Transverse colon (tissue), 4 donors: ENCODE data around the gene DDB1.

Source experiments
- CTCF ChIP-seq, 5 experiments: fragments of 200-600 bp in 3 of 5; fragments of 450-650 bp in 2 of 5; sonication (generic) in 3 of 5; IDR thresholded peaks; 1 replicate in 2 of 5; 2 replicates in 3 of 5; pipeline ENCODE4 v1.5.1; 2016 to 2017; ENCODE audit warnings: antibody characterized with exemption in 5 of 5, inconsistent platforms in 3 of 5, mild to moderate bottlenecking in 2 of 5, moderate library complexity in 1 of 5
- POLR2A ChIP-seq: fragments of 450-650 bp; IDR thresholded peaks from one replicate; pipeline ENCODE4 v1.6.1; 2016; ENCODE audit warnings: antibody characterized with exemption, mild to moderate bottlenecking, moderate library complexity
- POLR2AphosphoS5 ChIP-seq, 3 donors: sonication (generic); formaldehyde crosslinking; IDR thresholded peaks; one replicate each; pipeline ENCODE4 v1.6.1; 2016; ENCODE audit warnings: antibody characterized with exemption in 3 of 3

DNA sequence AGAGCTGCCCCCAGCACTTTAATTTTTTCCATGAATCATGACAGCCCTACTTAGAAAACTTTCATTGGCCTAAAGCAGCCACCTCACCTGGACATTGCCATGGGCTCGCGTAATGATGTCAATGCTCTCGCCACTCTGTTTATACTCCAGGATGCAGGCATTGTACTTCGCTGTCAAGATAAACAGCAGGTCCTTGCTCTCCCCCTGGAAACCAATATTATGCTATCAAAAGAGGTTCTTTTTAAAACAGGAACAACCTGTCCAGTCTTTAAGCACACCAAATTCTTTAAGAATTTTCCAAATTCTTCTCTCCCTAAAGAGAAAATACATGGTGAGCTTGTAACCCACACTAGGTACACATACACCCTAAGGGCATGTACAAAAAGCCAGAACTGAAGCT is 3.0 kb downstream of the DDB1 start:
- TF ChIP-seq POLR2A (no peak), CTCF (IDR thresholded peaks at IDR 0.05) (no peak), POLR2AphosphoS5 (IDR thresholded peaks at IDR 0.05) (no peak)
